ENCODE results near the gene SLC19A2. TPM values are rescaled to one million over a fixed set of nuclear protein-coding genes. Genes with fewer than 3 reads are reported as not detected.

Gene SLC19A2
- total RNA-seq, 1 donor from 2014 or later: 14.1 TPM

GRCh38 chr1:169414952-169415351 lies 70.8 kb downstream of the SLC19A2 start:
- no peaks in the 10 kb centered on the region for H3K9me3 ChIP-seq (ENCODE audit: insufficient read depth, low read depth, low read length)
- H3K36me3 Mint-ChIP-seq (ENCODE audit: low read depth, unreplicated experiment): peaks cover 3% of the 10 kb centered on the region
- TF ChIP-seq EZH2 (IDR thresholded peaks at IDR 0.05; ENCODE audit: insufficient read depth, low read length): no peak
- TF ChIP-seq CTCF (IDR thresholded peaks at IDR 0.05; ENCODE audit: insufficient read depth, low read depth, low read length): no peak

More at GRCh38 chr1:169414952-169415351, 70.8 kb downstream of the SLC19A2 start:
- H3K27me3 ChIP-seq (ENCODE audit: insufficient read depth, low read length): no peaks in the 10 kb centered on the region
- Mint-ChIP-seq H3K9me3 (ENCODE audit: unreplicated experiment) (peaks cover 11% of the 10 kb centered on the region), H3K27me3 (ENCODE audit: low read depth, unreplicated experiment) (no peaks in the 10 kb centered on the region), H3K27ac (ENCODE audit: unreplicated experiment) (no peak overlapping the region), H3K4me1 (ENCODE audit: low read depth, unreplicated experiment) (no peaks in the 10 kb centered on the region), H3K4me3 (ENCODE audit: unreplicated experiment) (no peak overlapping the region)
- no peak overlapping the region for H3K4me2 ChIP-seq (ENCODE audit: low read length)
- H3K27ac ChIP-seq (ENCODE audit: low read depth, low read length): no peak overlapping the region
- no peaks in the 10 kb centered on the region for H3K79me2 ChIP-seq (ENCODE audit: insufficient read depth, low read length)
- H3K4me3 ChIP-seq (ENCODE audit: insufficient read depth, low read depth, low read length): no peak overlapping the region
- no peak for FAIRE-seq
- no peak for DNase-seq (ENCODE audit: low read depth)
- H3K9ac ChIP-seq (ENCODE audit: low read length): no peak overlapping the region
- H2AFZ ChIP-seq (ENCODE audit: low read depth, low read length): no peak overlapping the region
- no peaks in the 10 kb centered on the region for H4K20me1 ChIP-seq (ENCODE audit: insufficient read depth, low read length)
- H3K36me3 ChIP-seq (ENCODE audit: insufficient read depth, low read length): no peaks in the 10 kb centered on the region
- no peaks in the 10 kb centered on the region for H3K4me1 ChIP-seq (ENCODE audit: insufficient read depth, low read length)

Other genes starting within 250 kb of the SLC19A2 start
- 21.2 and 30.8 TPM in 2 replicates for gene NME7, start 118.1 kb downstream of the SLC19A2 start, total RNA-seq
- 52.0 and 55.1 TPM in 2 replicates for gene BLZF1, start 117.7 kb downstream of the SLC19A2 start, total RNA-seq
- 1.1 and 1.5 TPM in 2 replicates for gene CCDC181, start 58.5 kb downstream of the SLC19A2 start, total RNA-seq
- 0.10 and 0.18 TPM in 2 replicates for gene F5, start 100.5 kb upstream of the SLC19A2 start, total RNA-seq
- 0.19 TPM in 1 of 2 replicates, not detected in the other for gene SELP, start 144.2 kb upstream of the SLC19A2 start, total RNA-seq
- 0.54 and 1.5 TPM in 2 replicates for gene SELL, start 225.7 kb upstream of the SLC19A2 start, total RNA-seq
- not detected in 2 replicates for gene SELE, start 248.1 kb upstream of the SLC19A2 start, total RNA-seq

Measured in astrocyte (in vitro differentiated cells and primary cell).